SK-N-SH (cell line): ENCODE measurements around the gene APOBEC2.

Experiments
- CTCF ChIP-seq: fragments of 200-600 bp; sonication (generic); IDR thresholded peaks from 2 replicates; pipeline ENCODE4 v1.6.1; 2017; ENCODE audit warnings: antibody characterized with exemption, mild to moderate bottlenecking, moderate library complexity
- EZH2phosphoT487 ChIP-seq: fragments of 200-600 bp; sonication (generic); IDR thresholded peaks from 2 replicates; pipeline ENCODE4 v1.6.1; 2017; ENCODE audit warnings: low read depth, mixed run types, mild to moderate bottlenecking, antibody characterized with exemption, moderate library complexity, borderline replicate concordance
- GATA2 ChIP-seq: sonication (generic); formaldehyde crosslinking; IDR thresholded peaks from 2 replicates; pipeline ENCODE4 v1.5.0; 2020; ENCODE audit warnings: mild to moderate bottlenecking, missing genetic modification reagents
- JUND ChIP-seq: IDR thresholded peaks from 2 replicates; pipeline ENCODE4 v1.4.0; 2012
- MXI1 ChIP-seq: IDR thresholded peaks from 2 replicates; pipeline ENCODE4 v1.6.1; 2012; ENCODE audit warnings: mild to moderate bottlenecking, low read depth, low read length, improper control_type of control experiment
- POLR2AphosphoS5 ChIP-seq: IDR thresholded peaks from 2 replicates; pipeline ENCODE4 v1.6.1; 2012; ENCODE audit warnings: low read depth, low read length
- RAD21 ChIP-seq: IDR thresholded peaks from 2 replicates; pipeline ENCODE4 v1.6.1; 2012; ENCODE audit warnings: mild to moderate bottlenecking, low read length
- REST ChIP-seq: IDR thresholded peaks from 2 replicates; pipeline ENCODE4 v1.6.1; 2012; ENCODE audit warnings: mild to moderate bottlenecking, low read depth, low read length, moderate library complexity
- RXRA ChIP-seq: IDR thresholded peaks from 2 replicates; pipeline ENCODE4 v1.4.0; 2012; ENCODE audit warnings: low read depth, mild to moderate bottlenecking, borderline replicate concordance
- TAF1 ChIP-seq: IDR thresholded peaks from 2 replicates; pipeline ENCODE4 v1.6.1; 2012; ENCODE audit warnings: low read depth, mild to moderate bottlenecking, low read length, moderate library complexity, borderline replicate concordance
- USF1 ChIP-seq: IDR thresholded peaks from 2 replicates; pipeline ENCODE4 v1.4.0; 2012; ENCODE audit warnings: low read depth, borderline replicate concordance
- YY1 ChIP-seq: IDR thresholded peaks from 2 replicates; pipeline ENCODE4 v1.4.0; 2012; ENCODE audit warnings: low read depth, mild to moderate bottlenecking
- TF ChIP-seq, protein P1 (sequence below): IDR thresholded peaks from 2 replicates; pipeline ENCODE4 v1.4.0; 2012; ENCODE audit warnings: low read depth
- TF ChIP-seq, protein P2 (sequence below): IDR thresholded peaks from 2 replicates; pipeline ENCODE4; 2012

GRCh38 chr6:41058783-41059181, 5.8 kb downstream of the APOBEC2 start:
- TF ChIP-seq YY1: no peak
- no peak for TF ChIP-seq REST
- TF ChIP-seq CTCF: no peak
- no peak for TF ChIP-seq USF1
- TF ChIP-seq EZH2phosphoT487: no peak
- TF ChIP-seq MXI1: no peak
- TF ChIP-seq RXRA: no peak
- TF ChIP-seq, protein P1, sequence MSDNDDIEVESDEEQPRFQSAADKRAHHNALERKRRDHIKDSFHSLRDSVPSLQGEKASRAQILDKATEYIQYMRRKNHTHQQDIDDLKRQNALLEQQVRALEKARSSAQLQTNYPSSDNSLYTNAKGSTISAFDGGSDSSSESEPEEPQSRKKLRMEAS: no peak
- TF ChIP-seq RAD21: no peak
- TF ChIP-seq TAF1: no peak
- TF ChIP-seq, protein P2, sequence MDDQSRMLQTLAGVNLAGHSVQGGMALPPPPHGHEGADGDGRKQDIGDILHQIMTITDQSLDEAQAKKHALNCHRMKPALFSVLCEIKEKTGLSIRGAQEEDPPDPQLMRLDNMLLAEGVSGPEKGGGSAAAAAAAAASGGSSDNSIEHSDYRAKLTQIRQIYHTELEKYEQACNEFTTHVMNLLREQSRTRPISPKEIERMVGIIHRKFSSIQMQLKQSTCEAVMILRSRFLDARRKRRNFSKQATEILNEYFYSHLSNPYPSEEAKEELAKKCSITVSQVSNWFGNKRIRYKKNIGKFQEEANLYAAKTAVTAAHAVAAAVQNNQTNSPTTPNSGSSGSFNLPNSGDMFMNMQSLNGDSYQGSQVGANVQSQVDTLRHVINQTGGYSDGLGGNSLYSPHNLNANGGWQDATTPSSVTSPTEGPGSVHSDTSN: no peak
- no peak for TF ChIP-seq JUND
- no peak for TF ChIP-seq POLR2AphosphoS5
- TF ChIP-seq GATA2 (CRISPR knock-in tag): no peak
